HepG2 (cell line): ENCODE data around the gene CDKN1A. TPM values are rescaled to one million over a fixed set of nuclear protein-coding genes. Genes with fewer than 3 reads are reported as not detected.
A peak's percentile ranks its signal among the peaks of the same experiment; 100 is the strongest.

Experiments used
- ARID5B ChIP-seq: IDR thresholded peaks from 2 replicates; pipeline ENCODE4 v1.4.0; 2020; ENCODE audit warnings: mild to moderate bottlenecking, missing genetic modification reagents
- FOXA3 ChIP-seq: IDR thresholded peaks from 2 replicates; pipeline ENCODE4 v1.6.1; 2016; ENCODE audit warnings: missing genetic modification reagents, missing compliant biosample characterization
- HDAC2 ChIP-seq: sonication (generic); formaldehyde crosslinking; IDR thresholded peaks from 2 replicates; pipeline ENCODE4 v1.4.0; 2020; ENCODE audit warnings: missing genetic modification reagents
- HMGXB3 ChIP-seq: sonication (generic); formaldehyde crosslinking; IDR thresholded peaks from 2 replicates; pipeline ENCODE4 v1.4.0; 2020; ENCODE audit warnings: missing genetic modification reagents, borderline replicate concordance
- HNF4G ChIP-seq, 2 experiments: sonication (generic) in 1 of 2; formaldehyde crosslinking in 1 of 2; IDR thresholded peaks; 2 replicates each; pipeline versions ENCODE4 v1.4.0 to v1.6.1; 2011 to 2020; ENCODE audit warnings: borderline replicate concordance in 2 of 2, low read depth in 2 of 2, mild to moderate bottlenecking in 2 of 2, low read length in 1 of 2, missing genetic modification reagents in 1 of 2, moderate library complexity in 1 of 2
- KDM4B ChIP-seq: sonication (generic); formaldehyde crosslinking; IDR thresholded peaks from 2 replicates; pipeline ENCODE4 v1.4.0; 2020; ENCODE audit warnings: missing genetic modification reagents
- KLF6 ChIP-seq: IDR thresholded peaks from 2 replicates; pipeline ENCODE4 v1.8.0; 2016; ENCODE audit warnings: missing biosample characterization, missing genetic modification reagents
- LBX2 ChIP-seq: sonication (generic); formaldehyde crosslinking; IDR thresholded peaks from 2 replicates; pipeline ENCODE4 v1.5.0; 2020; ENCODE audit warnings: missing genetic modification reagents, mild to moderate bottlenecking, borderline replicate concordance
- MLLT10 ChIP-seq: sonication (generic); formaldehyde crosslinking; IDR thresholded peaks from 2 replicates; pipeline ENCODE4 v1.4.0; 2020; ENCODE audit warnings: missing genetic modification reagents
- NR2F6 ChIP-seq, 2 experiments: IDR thresholded peaks; 2 replicates each; pipeline ENCODE4 v1.6.1; 2016; ENCODE audit warnings: antibody characterized with exemption in 1 of 2, mild to moderate bottlenecking in 1 of 2
- RORA ChIP-seq: sonication (generic); formaldehyde crosslinking; IDR thresholded peaks from 2 replicates; pipeline ENCODE4 v1.5.0; 2020; ENCODE audit warnings: mild to moderate bottlenecking, missing genetic modification reagents, moderate library complexity
- SALL1 ChIP-seq: sonication (generic); formaldehyde crosslinking; IDR thresholded peaks from 2 replicates; pipeline ENCODE4 v1.8.0; 2022; ENCODE audit warnings: mild to moderate bottlenecking, missing genetic modification reagents
- SATB2 ChIP-seq: sonication (generic); formaldehyde crosslinking; IDR thresholded peaks from 2 replicates; pipeline ENCODE4 v1.5.0; 2020; ENCODE audit warnings: missing genetic modification reagents
- SMAD9 ChIP-seq: sonication (generic); formaldehyde crosslinking; IDR thresholded peaks from 2 replicates; pipeline ENCODE4 v1.5.1; 2020; ENCODE audit warnings: mild to moderate bottlenecking, missing genetic modification reagents
- TGIF2 ChIP-seq: IDR thresholded peaks from 2 replicates; pipeline ENCODE4 v1.6.1; 2016; ENCODE audit warnings: control low read depth, missing compliant biosample characterization
- ZFAT ChIP-seq: sonication (generic); formaldehyde crosslinking; conservative IDR thresholded peaks from 2 replicates; pipeline ENCODE4 v1.8.1; 2023; ENCODE audit warnings: missing genetic modification reagents, inconsistent platforms
- ZIK1 ChIP-seq: sonication (generic); formaldehyde crosslinking; IDR thresholded peaks from 2 replicates; pipeline ENCODE4 v1.5.0; 2020; ENCODE audit warnings: mild to moderate bottlenecking, low read depth, missing genetic modification reagents, borderline replicate concordance
- ZNF10 ChIP-seq: sonication (generic); formaldehyde crosslinking; IDR thresholded peaks from 2 replicates; pipeline ENCODE4 v1.4.0; 2020; ENCODE audit warnings: mild to moderate bottlenecking, low read depth, missing genetic modification reagents, borderline replicate concordance
- ZNF30 ChIP-seq: sonication (generic); formaldehyde crosslinking; IDR thresholded peaks from 2 replicates; pipeline ENCODE4 v1.5.0; 2020; ENCODE audit warnings: mild to moderate bottlenecking, missing genetic modification reagents
- ZNF672 ChIP-seq: sonication (generic); formaldehyde crosslinking; IDR thresholded peaks from 2 replicates; pipeline ENCODE4 v1.8.1; 2022; ENCODE audit warnings: missing genetic modification reagents
- ZNF788 ChIP-seq: sonication (generic); formaldehyde crosslinking; IDR thresholded peaks from 2 replicates; pipeline ENCODE4 v1.5.0; 2020; ENCODE audit warnings: mild to moderate bottlenecking, missing genetic modification reagents, borderline replicate concordance
- ZSCAN20 ChIP-seq: sonication (generic); formaldehyde crosslinking; IDR thresholded peaks from 2 replicates; pipeline ENCODE4 v1.4.0; 2020; ENCODE audit warnings: missing genetic modification reagents, mild to moderate bottlenecking, borderline replicate concordance
- polyA plus RNA-seq, 8 experiments: library from polyadenylated mRNA; depleted of rRNA in 3 of 8; stranded (reverse) in 7 of 8; unstranded in 1 of 8; fragments of >200 nt; fragmentation: Illumina TruSeq in 4 of 8; extraction: Trizol in 4 of 8; gene quantifications; 2 replicates each; pipeline versions ENCODE4 v1.2.1 to v1.2.3, GENCODE V29; 2011 to 2016; ENCODE audit warnings: low read depth in 4 of 8, missing spikeins in 1 of 8, mixed read lengths in 1 of 8; ENCODE audit not compliant: insufficient read depth in 1 of 8
- total RNA-seq, 5 experiments: library from RNA; depleted of rRNA; stranded (reverse); fragments of >200 nt; fragmentation: Illumina TruSeq; extraction: Trizol; gene quantifications; 2 replicates each; pipeline ENCODE4 v1.2.3, GENCODE V29; 2016; ENCODE audit warnings: low read depth in 1 of 5

CDKN1A gene
- total and polyA plus RNA-seq, 2 of the 13 experiments (the other 11 are each of a cell fraction or from before 2014, with no cell fraction given), result 60.7 to 92.1 TPM

GRCh38 chr6:36671687-36672375 lies 6.7 kb upstream of the CDKN1A start (continued):
- TF ChIP-seq HMGXB3 (CRISPR knock-in tag) (0 out of 2 replicates have a peak, but pooled peaks have one; percentile 60), KLF6 (CRISPR knock-in tag) (no peak), LBX2 (CRISPR knock-in tag) (peak; percentile 56; the same call in 1 of the 2 replicates), SALL1 (peak; percentile 64; the same call in 1 of the 2 replicates), ZNF788 (no peak), FOXA3 (CRISPR knock-in tag) (peak; percentile 31; the same call in 1 of the 2 replicates), HDAC2 (CRISPR knock-in tag) (no peak), NR2F6 (IDR thresholded peaks at IDR 0.05) (no peak), NR2F6 (CRISPR knock-in tag; IDR thresholded peaks at IDR 0.05) (no peak), RORA (CRISPR knock-in tag) (no peak), ZFAT (CRISPR knock-in tag) (no peak), SATB2 (CRISPR knock-in tag) (no peak), ZNF30 (no peak), MLLT10 (CRISPR knock-in tag) (no peak), ZSCAN20 (CRISPR knock-in tag) (no peak), ZNF10 (CRISPR knock-in tag) (no peak), ARID5B (CRISPR knock-in tag) (peak; percentile 53), ZNF672 (CRISPR knock-in tag) (no peak), TGIF2 (no peak), SMAD9 (CRISPR knock-in tag) (no peak), ZIK1 (CRISPR knock-in tag) (0 out of 2 replicates have a peak, but pooled peaks have one; percentile 36), KDM4B (CRISPR knock-in tag) (no peak), HNF4G (IDR thresholded peaks at IDR 0.05; ENCODE audit: borderline replicate concordance, low read depth, low read length) (peak; percentile 61; the same call in 1 of the 2 replicates), HNF4G (CRISPR knock-in tag; IDR thresholded peaks at IDR 0.05; ENCODE audit: borderline replicate concordance, low read depth) (no peak)
